ENCODE measurements around the gene EYA2. TPM values are rescaled to one million over a fixed set of nuclear protein-coding genes. Genes with fewer than 3 reads are reported as not detected.

EYA2 gene
- total RNA-seq, 3 donors from 2014 or later (not counting 1 experiment from before 2014, with no cell fraction given) = 0.30 TPM; not detected in 2

DNA sequence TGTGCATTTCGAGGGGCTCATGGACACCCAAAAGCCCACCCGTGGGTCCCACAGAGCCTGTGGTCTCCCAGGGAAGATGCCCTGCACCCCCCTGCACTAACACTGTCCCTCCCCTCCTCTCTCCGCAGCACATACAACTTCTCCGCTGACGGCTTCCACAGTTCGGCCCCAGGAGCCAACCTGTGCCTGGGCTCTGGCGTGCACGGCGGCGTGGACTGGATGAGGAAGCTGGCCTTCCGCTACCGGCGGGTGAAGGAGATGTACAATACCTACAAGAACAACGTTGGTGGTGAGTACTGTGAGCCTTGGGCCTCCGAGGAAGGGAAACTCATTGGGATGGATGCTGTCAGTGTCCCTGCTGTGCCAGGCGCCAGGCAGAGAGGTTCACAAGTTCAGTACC is 277.9 kb downstream of the EYA2 start:
- no peak for ATAC-seq
- no peaks in the 10 kb centered on the region for H3K36me3 ChIP-seq (ENCODE audit: control insufficient read depth, insufficient read depth, low read length)
- H3K4me3 Mint-ChIP-seq = no peak overlapping the region
- no peaks in the 10 kb centered on the region for H3K36me3 Mint-ChIP-seq
- H3K9me3 ChIP-seq (ENCODE audit: control insufficient read depth, insufficient read depth, low read length) = no peaks in the 10 kb centered on the region
- peaks cover 0 to 12% of the 10 kb centered on the region in 2 donors for H3K27me3 Mint-ChIP-seq (ENCODE audit: low read depth in 2 of 2)
- no peaks in the 10 kb centered on the region for H3K4me1 ChIP-seq (ENCODE audit: control insufficient read depth, insufficient read depth, low read length)
- no peaks in the 10 kb centered on the region for H3K27me3 ChIP-seq (ENCODE audit: control insufficient read depth, insufficient read depth, low read length)
- 82% methylated on average over 16 of the region's 16 CpGs for WGBS (ENCODE audit: insufficient coverage)
- TF ChIP-seq, protein P1, sequence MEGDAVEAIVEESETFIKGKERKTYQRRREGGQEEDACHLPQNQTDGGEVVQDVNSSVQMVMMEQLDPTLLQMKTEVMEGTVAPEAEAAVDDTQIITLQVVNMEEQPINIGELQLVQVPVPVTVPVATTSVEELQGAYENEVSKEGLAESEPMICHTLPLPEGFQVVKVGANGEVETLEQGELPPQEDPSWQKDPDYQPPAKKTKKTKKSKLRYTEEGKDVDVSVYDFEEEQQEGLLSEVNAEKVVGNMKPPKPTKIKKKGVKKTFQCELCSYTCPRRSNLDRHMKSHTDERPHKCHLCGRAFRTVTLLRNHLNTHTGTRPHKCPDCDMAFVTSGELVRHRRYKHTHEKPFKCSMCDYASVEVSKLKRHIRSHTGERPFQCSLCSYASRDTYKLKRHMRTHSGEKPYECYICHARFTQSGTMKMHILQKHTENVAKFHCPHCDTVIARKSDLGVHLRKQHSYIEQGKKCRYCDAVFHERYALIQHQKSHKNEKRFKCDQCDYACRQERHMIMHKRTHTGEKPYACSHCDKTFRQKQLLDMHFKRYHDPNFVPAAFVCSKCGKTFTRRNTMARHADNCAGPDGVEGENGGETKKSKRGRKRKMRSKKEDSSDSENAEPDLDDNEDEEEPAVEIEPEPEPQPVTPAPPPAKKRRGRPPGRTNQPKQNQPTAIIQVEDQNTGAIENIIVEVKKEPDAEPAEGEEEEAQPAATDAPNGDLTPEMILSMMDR (IDR thresholded peaks at IDR 0.05) = no peak
- H3K9me3 Mint-ChIP-seq = no peaks in the 10 kb centered on the region
- no peak overlapping the region for H3K4me3 ChIP-seq (ENCODE audit: low read length)
- DNase-seq = no peak
- no peak overlapping the region for H3K27ac Mint-ChIP-seq
- H3K4me1 Mint-ChIP-seq = no peaks in the 10 kb centered on the region
- H3K27ac ChIP-seq (ENCODE audit: low read length) = no peak overlapping the region
- intact Hi-C loops (cut with micrococcal nuclease) = no loop called here

DNA sequence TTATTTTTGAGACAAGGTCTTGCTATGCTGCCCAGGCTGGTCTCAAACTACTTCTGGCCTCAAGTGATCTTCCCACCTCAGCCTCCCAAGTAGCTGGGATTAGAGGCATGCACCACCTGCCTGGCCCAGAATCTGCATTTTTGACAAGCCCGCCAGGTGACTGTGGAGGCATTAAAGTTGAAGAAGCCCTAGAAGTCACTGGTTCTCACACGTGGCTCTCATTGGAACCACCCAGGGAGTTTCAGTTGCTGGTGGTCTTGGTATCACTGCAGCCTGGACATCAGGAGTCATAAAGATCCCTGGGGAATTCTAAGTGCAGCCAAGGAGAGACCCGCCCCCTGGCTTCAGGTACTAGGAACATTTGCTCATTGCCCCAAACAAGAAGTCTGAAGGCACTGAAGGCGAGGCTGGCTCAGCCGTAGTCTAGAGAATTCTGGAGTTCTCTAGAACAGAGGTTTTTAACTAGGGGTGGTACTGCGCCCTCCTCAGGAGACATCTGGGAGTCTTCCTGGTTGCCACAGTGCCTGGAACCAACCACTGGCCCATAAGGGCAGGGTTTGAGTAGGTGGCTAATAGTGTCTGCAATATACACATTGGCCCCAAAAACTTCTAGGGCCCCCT is 279.1 kb downstream of the EYA2 start:
- intact Hi-C loops (cut with micrococcal nuclease) = no loop called here
- ATAC-seq = no peak
- H3K36me3 Mint-ChIP-seq = no peaks in the 10 kb centered on the region

DNA sequence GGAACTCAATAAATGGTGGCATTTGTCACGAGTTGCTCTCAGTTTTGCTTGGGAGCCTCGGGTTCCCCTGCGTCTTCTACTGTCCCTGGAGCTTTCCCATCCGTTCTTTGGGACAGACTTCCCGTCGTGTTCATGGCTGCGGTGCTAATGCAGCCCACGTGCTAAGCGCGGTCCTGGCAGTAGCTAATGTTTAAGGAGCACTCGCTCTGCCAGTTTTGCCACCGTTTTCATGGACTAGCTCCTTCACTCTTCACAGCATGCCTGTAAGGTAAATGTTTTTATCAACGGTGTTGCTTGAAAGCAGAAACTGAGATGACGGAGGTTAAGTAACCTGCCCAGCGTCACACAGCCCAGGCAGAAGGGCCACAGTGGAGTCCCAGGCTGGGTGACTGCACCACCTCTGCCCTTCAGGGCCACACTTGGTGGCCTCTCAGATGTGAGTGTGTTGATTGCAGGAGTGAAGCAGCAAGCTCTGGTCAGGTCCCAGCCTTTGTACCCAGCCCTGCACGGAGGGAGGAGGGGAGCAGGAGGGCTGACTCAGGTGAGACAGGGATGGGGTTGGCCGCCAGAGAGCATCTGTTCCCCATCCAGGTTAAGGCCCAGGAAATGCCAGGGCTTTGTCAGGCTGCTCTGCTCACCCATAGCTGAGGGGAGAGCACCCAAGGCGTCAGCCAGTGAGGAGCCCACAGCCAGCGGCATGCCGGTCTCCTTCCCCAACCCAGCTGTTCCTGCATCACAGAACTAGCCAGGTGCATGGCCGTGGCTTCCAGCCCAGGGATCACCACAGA is 280.0 kb downstream of the EYA2 start:
- peaks cover 0 to 12% of the 10 kb centered on the region in 2 donors for H3K27me3 Mint-ChIP-seq (ENCODE audit: low read depth in 2 of 2)
- 84% methylated on average over 21 of the region's 21 CpGs for WGBS (ENCODE audit: insufficient coverage)
- H3K27me3 ChIP-seq (ENCODE audit: control insufficient read depth, insufficient read depth, low read length) = no peaks in the 10 kb centered on the region
- no peaks in the 10 kb centered on the region for H3K36me3 Mint-ChIP-seq
- no peak overlapping the region for H3K27ac ChIP-seq (ENCODE audit: low read length)
- TF ChIP-seq, protein P1 (IDR thresholded peaks at IDR 0.05) = no peak
- no peaks in the 10 kb centered on the region for H3K9me3 Mint-ChIP-seq
- intact Hi-C loops (cut with micrococcal nuclease) = no loop called here
- no peaks in the 10 kb centered on the region for H3K4me1 Mint-ChIP-seq
- no peak overlapping the region for H3K4me3 Mint-ChIP-seq
- DNase-seq (no peak), ATAC-seq (no peak)
- H3K4me1 ChIP-seq (ENCODE audit: control insufficient read depth, insufficient read depth, low read length) = no peaks in the 10 kb centered on the region
- no peaks in the 10 kb centered on the region for H3K9me3 ChIP-seq (ENCODE audit: control insufficient read depth, insufficient read depth, low read length)
- no peak overlapping the region for H3K27ac Mint-ChIP-seq
- H3K36me3 ChIP-seq (ENCODE audit: control insufficient read depth, insufficient read depth, low read length) = no peaks in the 10 kb centered on the region
- H3K4me3 ChIP-seq (ENCODE audit: low read length) = no peak overlapping the region

More for the DNA sequence above, 279.1 kb downstream of the EYA2 start:
- Histone ChIP-seq H3K4me3 (ENCODE audit: low read length) (no peak overlapping the region), H3K4me1 (ENCODE audit: control insufficient read depth, insufficient read depth, low read length) (no peaks in the 10 kb centered on the region), H3K36me3 (ENCODE audit: control insufficient read depth, insufficient read depth, low read length) (no peaks in the 10 kb centered on the region), H3K27me3 (ENCODE audit: control insufficient read depth, insufficient read depth, low read length) (no peaks in the 10 kb centered on the region), H3K27ac (ENCODE audit: low read length) (no peak overlapping the region), H3K9me3 (ENCODE audit: control insufficient read depth, insufficient read depth, low read length) (no peaks in the 10 kb centered on the region)
- H3K27ac Mint-ChIP-seq = no peak overlapping the region
- H3K4me3 Mint-ChIP-seq = no peak overlapping the region
- H3K9me3 Mint-ChIP-seq = no peaks in the 10 kb centered on the region
- 85% methylated on average over 6 of the region's 6 CpGs for WGBS (ENCODE audit: insufficient coverage)
- peaks cover 0 to 12% of the 10 kb centered on the region in 2 donors for H3K27me3 Mint-ChIP-seq (ENCODE audit: low read depth in 2 of 2)
- TF ChIP-seq, protein P1 (IDR thresholded peaks at IDR 0.05) = no peak
- DNase-seq = no peak
- no peaks in the 10 kb centered on the region for H3K4me1 Mint-ChIP-seq

Data from natural killer cell (primary cell).